ENCODE data around the gene SPINK9. TPM values are rescaled to one million over a fixed set of nuclear protein-coding genes. Genes with fewer than 3 reads are reported as not detected.

The SPINK9 gene
- not detected in 5 replicates for total RNA-seq (2022; extraction: Qiagen RNA extraction)

GRCh38 chr5:148335259-148335658, at the start of gene SPINK9:
TSS of gene SPINK9 (plus strand) at chr5:148335559. CDS start at chr5:148335614, 55 bp downstream.

GRCh38 chr5:148312153-148312552, 23.2 kb upstream of the SPINK9 start, which contains the start of gene SPINK7:
TSS of gene SPINK7 (plus strand) at chr5:148312423. CDS start at chr5:148312484, 61 bp downstream.

GRCh38 chr5:148383564-148384379, 48.4 kb downstream of the SPINK9 start, which contains the start of gene FBXO38:
TSS of gene FBXO38 (plus strand) at chr5:148383958. CDS start at chr5:148394777, 10,819 bp downstream.

Other genes with a start within 250 kb of the SPINK9 start
- gene SPINK14, start 167.0 kb upstream of the SPINK9 start, total RNA-seq (2022; extraction: Qiagen RNA extraction), result not detected in 5 replicates
- 0.28 to 0.75 TPM (median 0.36 TPM) in 5 replicates for gene SPINK6, start 132.5 kb upstream of the SPINK9 start, total RNA-seq (2022; extraction: Qiagen RNA extraction)
- gene MARCOL, start 97.0 kb upstream of the SPINK9 start, total RNA-seq (2022; extraction: Qiagen RNA extraction), result not detected in 5 replicates
- 0.24 to 0.66 TPM (median 0.38 TPM) in 5 replicates for gene SPINK13, start 66.8 kb upstream of the SPINK9 start, total RNA-seq (2022; extraction: Qiagen RNA extraction)
- not detected in 5 replicates for gene SPINK7, start 23.1 kb upstream of the SPINK9 start, total RNA-seq (2022; extraction: Qiagen RNA extraction)
- gene FBXO38, start 48.4 kb downstream of the SPINK9 start, total RNA-seq (2022; extraction: Qiagen RNA extraction), result 14.6 to 21.6 TPM (median 16.5 TPM) in 5 replicates

All from A549 treated with AZD2906 at 1 μM for 4 hours (cell line).